RWPE1 (cell line): ENCODE data around the gene MEX3B.
"Not testable (repeated sequence)": the region's sequence is repeated elsewhere in the genome, so short reads cannot be mapped to it uniquely, and the experiment has no call there.

Source experiments
- CTCF ChIA-PET: fragments of 350-600 bp; sonication (Branson Sonifier 250); formaldehyde crosslinking; extraction: SDS; loops from one replicate; lab custom pipeline; 2021; lab: Yijun Ruan, JAX
- POLR2A ChIA-PET: fragments of 400-600 bp; formaldehyde crosslinking; extraction: SDS; loops from one replicate; lab custom pipeline; 2020; ENCODE audit warnings: antibody characterized with exemption; ENCODE audit not compliant: low non-redundant PET; lab: Yijun Ruan, JAX
- DNase-seq: peaks from one replicate; pipeline ENCODE4 v3.0.0; 2012; ENCODE audit warnings: low spot score
- H3K27ac ChIP-seq: fragments of 450-650 bp; 2 replicates; pipeline ENCODE4 v1.5.1; 2017
- TF ChIP-seq, protein P1 (sequence below): fragments of 450-650 bp; conservative IDR thresholded peaks from 2 replicates; pipeline ENCODE4 v1.5.1; 2017; ENCODE audit warnings: low read depth, mild to moderate bottlenecking

Gene MEX3B

DNA sequence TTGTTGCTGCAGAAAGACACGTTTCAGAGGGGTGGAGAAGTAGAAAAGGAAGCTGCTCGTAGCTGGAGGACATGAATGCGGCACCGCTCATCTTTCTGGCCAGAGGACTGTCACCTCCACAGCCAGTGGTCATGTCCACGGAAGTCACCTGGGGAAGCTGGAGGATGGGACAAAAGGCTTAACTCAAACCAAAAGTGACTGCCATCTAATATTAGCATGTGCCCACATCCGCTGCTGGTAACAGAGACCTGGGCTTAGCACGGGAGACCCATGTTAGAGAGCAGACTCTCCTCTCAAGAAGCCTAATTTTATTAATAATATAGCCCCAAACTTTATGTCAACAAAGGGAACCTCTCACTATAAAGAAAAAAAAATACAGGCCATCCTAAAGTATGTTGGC is 5.9 kb downstream of the MEX3B start:
- POLR2A ChIA-PET = no interaction called here

DNA sequence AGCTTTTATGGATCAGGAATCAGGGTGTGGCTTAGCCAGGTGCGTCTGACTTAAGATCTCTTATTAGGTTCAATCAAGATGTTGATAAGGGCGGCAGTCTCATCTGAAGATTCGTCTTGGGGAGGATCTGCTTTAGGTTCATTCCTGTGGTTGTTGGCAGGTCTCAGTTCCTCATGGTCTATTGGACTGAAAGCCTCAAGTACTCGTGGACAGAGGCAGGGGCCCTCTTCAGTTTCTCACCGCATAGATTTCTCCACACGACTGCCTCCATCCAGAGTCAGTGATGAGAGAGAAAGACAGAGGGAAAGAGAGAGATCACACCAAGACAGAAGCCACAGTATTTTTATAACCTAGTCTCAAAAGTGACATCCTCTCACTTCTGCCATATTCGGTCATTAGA is 9.4 kb downstream of the MEX3B start:
- ChIA-PET CTCF (no interaction called here), POLR2A (no interaction called here)
- TF ChIP-seq, protein P1, sequence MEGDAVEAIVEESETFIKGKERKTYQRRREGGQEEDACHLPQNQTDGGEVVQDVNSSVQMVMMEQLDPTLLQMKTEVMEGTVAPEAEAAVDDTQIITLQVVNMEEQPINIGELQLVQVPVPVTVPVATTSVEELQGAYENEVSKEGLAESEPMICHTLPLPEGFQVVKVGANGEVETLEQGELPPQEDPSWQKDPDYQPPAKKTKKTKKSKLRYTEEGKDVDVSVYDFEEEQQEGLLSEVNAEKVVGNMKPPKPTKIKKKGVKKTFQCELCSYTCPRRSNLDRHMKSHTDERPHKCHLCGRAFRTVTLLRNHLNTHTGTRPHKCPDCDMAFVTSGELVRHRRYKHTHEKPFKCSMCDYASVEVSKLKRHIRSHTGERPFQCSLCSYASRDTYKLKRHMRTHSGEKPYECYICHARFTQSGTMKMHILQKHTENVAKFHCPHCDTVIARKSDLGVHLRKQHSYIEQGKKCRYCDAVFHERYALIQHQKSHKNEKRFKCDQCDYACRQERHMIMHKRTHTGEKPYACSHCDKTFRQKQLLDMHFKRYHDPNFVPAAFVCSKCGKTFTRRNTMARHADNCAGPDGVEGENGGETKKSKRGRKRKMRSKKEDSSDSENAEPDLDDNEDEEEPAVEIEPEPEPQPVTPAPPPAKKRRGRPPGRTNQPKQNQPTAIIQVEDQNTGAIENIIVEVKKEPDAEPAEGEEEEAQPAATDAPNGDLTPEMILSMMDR = no peak
- no peak for DNase-seq
- H3K27ac ChIP-seq = no peak overlapping the region

More for the DNA sequence above, 5.9 kb downstream of the MEX3B start:
- DNase-seq = no peak
- CTCF ChIA-PET = no interaction called here
- H3K27ac ChIP-seq = no peak overlapping the region
- TF ChIP-seq, protein P1 = no peak

DNA sequence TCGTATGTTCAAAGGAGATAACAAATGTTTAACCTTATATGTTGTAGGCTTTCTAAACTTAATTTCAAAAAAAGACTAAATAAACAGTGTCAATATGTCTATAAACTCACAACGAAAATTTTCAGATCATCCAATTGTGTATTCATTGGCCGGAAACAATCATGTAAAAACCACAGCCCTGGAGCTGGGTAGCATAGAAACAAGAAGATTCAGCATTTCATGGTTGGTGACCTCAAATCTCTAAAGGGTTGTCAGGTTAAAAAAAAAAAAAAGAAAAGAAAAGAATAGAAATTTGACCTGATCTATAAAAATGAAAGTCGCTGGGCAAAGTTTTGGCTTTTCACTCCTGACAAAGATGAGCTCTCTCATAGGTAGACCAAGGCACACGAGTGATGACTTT is 13.9 kb downstream of the MEX3B start:
- no peak overlapping the region for H3K27ac ChIP-seq
- TF ChIP-seq, protein P1 = no peak
- POLR2A ChIA-PET = no interaction called here
- CTCF ChIA-PET = no interaction called here
- DNase-seq = no peak

DNA sequence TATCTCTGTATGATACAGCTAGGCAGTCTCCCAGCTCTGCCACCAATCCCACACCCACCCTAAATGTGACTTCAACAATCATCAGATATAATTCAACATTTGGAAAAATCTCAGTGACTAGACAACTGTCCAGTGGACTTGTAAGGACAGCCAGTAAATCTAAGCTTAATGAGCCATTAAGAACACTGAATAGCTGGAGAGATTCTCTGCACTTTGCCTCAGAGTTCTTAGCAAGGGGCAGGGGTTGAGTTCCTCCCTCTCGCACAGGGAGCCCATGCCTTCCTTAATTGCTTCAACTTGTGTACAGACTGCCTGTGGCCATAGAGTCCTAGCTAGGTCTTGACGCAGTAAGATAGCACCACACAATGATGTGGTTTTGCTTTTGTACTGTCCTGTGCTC is 15.6 kb downstream of the MEX3B start:
- H3K27ac ChIP-seq = no peak overlapping the region
- CTCF ChIA-PET = no interaction called here
- DNase-seq = no peak
- POLR2A ChIA-PET = no interaction called here
- TF ChIP-seq, protein P1 = no peak

DNA sequence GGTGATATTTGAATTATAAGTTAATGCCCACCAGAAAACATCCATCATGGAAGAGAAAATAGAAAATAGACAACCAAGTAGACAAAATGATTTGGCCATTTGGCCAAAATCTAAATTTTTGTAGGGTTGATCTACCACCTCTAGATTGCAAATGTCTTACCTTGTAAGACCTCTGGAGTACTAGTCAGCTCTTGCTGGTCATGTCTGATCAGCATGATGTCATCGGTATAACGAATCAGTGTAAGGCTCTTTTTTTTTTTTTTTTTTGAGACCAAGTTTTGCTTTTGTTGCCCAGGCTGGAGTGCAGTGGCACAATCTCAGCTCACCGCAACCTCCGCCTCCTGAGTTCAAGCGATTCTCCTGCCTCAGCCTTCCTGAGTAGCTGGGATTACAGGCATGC is 17.7 kb downstream of the MEX3B start:
- H3K27ac ChIP-seq, POLR2A ChIA-PET, DNase-seq: not testable (repeated sequence)
- CTCF ChIA-PET = interaction anchor here (1.2 kb wide), 1 partner anchor 18 kb away, joined by 5 read pairs; no protein-coding TSS in a partner anchor

DNA sequence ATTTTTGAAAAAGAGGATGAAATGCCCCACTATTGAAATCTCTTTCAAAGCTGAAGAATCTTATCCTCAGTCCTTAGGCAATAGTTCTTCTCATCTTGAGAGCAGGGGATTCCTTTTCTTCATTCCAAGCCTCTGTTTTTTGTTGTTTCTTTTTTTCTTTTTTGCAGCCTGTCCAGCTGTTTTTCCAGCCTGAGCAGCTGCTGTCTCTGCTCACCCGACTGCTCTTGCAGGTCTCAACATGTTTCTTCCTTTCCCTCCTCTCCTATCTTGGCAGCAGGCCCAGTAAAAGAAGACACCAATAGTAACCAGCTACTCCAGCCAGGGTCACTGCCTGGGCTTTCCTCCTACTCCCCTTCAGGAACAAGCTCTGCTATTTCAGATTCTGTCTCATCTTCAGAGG is 23.8 kb downstream of the MEX3B start:
- TF ChIP-seq, protein P1 = no peak
- ChIA-PET CTCF (interaction anchor here (0.7 kb wide), 1 partner anchor 958 kb away, joined by 3 read pairs; no protein-coding TSS in a partner anchor), POLR2A (no interaction called here)
- DNase-seq = peak; percentile 85
- peak overlapping the region; percentile 61 for H3K27ac ChIP-seq

DNA sequence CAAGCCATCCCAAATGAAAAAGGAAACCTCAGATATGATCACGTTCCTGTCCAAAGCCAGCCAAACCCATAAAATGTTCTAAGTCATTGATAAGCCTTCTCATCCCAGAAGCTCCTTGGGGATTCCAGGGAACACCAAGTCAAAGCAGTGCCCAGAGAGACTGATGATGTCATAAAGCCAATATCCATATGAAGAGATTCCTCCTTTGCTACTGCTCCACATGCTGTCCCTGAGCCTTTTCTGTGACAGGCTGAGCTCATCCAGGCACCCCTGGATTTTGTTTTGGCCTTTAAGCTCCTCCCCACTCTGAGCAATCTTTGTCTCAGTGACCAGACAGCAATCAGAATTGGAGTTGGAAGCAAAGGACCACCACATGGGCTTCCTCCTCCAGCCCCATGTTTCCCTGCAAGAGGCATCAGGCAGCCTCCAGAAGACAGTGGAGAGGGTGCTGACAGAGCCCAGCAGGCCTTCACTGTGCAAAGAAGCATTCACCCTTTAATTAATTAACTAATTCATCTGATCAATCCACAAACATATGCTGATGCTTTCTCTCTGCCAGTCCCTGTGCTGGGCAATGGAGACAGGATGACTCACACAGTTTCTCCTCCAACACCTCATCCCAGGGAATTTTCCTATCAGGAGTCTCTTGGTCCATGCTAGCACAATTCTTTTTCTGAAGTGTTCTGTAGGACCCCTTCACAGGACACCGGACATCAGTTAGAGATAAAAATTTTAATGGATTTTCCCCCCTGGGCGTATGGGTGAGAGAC is 25.0 kb downstream of the MEX3B start:
- ChIA-PET CTCF (no interaction called here), POLR2A (no interaction called here)
- TF ChIP-seq, protein P1 = no peak
- DNase-seq = peak; percentile 39
- no peak overlapping the region for H3K27ac ChIP-seq
